Measurements from ENCODE around the gene RAB8A.
"Not testable (repeated sequence)": the region's sequence is repeated elsewhere in the genome, so short reads cannot be mapped to it uniquely, and the experiment has no call there.

- TF ChIP-seq CTCF (IDR thresholded peaks at IDR 0.05; ENCODE audit: low read depth, low read length); EZH2phosphoT487 (IDR thresholded peaks at IDR 0.05; ENCODE audit: low read depth): not testable (repeated sequence)
Observed at GRCh38 chr19:16099314-16099965, 12.2 kb upstream of the RAB8A start.
